ENCODE data around the gene MASP2. TPM values are rescaled to one million over a fixed set of nuclear protein-coding genes. Genes with fewer than 3 reads are reported as not detected.
A peak's percentile ranks its signal among the peaks of the same experiment; 100 is the strongest.

Gene MASP2
- total and polyA plus RNA-seq, 10 of the 15 experiments (the other 5 are each of a cell fraction or from before 2014, with no cell fraction given): 0.04 to 0.21 (median 0.06) TPM; not detected in 7

DNA sequence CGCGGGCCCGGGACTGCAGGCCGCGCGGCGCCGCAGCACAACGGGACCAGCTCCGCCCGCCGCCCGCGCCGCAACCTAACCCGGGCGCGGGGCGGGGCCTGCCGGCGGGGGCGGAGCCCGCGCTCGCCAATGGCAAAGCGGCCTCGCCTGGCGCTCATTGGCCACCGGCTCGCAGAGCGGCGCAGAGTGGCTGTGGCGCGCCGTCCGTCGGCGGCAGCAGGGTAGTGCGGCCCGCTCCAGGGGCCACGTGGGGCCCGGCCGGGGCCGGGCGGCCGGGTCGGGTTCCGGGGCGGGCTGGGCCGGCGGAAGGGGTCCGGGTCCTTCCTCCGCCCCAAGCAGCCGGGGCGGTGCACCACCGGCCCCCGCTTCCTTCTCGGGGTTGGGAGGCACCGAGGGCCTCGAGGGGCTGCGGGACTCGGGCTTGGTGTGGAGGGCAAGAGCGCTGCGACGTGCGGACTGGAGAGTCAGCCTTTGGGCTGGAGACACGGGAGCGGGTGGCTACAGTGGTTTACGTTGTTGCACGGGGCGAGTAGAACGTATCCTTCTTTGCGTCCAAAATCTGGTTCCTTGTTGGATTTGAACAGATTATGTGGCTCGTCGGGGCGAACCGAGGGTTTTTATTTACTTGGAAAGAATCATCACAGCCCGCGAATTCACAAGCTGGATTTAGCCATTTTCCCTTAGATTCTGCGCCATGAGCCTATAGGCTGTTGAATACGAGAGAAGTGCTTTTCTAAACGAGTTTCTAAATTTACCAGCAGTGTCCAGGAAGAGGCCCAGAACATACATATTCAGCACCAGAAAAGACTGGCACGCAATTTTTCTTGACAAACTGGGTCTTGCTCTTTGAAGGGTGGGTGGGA, 13.2 kb upstream of the MASP2 start, which contains the start of gene SRM (continued):
- TF ChIP-seq, protein P1, sequence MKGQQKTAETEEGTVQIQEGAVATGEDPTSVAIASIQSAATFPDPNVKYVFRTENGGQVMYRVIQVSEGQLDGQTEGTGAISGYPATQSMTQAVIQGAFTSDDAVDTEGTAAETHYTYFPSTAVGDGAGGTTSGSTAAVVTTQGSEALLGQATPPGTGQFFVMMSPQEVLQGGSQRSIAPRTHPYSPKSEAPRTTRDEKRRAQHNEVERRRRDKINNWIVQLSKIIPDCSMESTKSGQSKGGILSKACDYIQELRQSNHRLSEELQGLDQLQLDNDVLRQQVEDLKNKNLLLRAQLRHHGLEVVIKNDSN (IDR thresholded peaks at IDR 0.05; ENCODE audit: borderline replicate concordance, extremely low read length, insufficient read depth, low read depth, low read length): peak; percentile 85
- TF ChIP-seq NR2C1 (IDR thresholded peaks at IDR 0.05) (peak; percentile 66), NFYA (IDR thresholded peaks at IDR 0.05; ENCODE audit: borderline replicate concordance, low read depth, low read length) (no peak), CREM (IDR thresholded peaks at IDR 0.05; ENCODE audit: low read depth) (no peak), ETV6 (conservative IDR thresholded peaks at IDR 0.05 in 1 of 2, IDR thresholded peaks at IDR 0.05 in 1 of 2; ENCODE audit: borderline replicate concordance in 1 of 2, low read depth in 1 of 2) (no peak), STAT1 (conservative IDR thresholded peaks at IDR 0.05) (0 out of 2 replicates have a peak, but pooled peaks have one; percentile 33), SRF (IDR thresholded peaks at IDR 0.05; ENCODE audit: low read depth in 2 of 2, low read length in 2 of 2) (0 out of 4 replicates have a peak, but pooled peaks of 1 of the 2 experiments have one; percentile 23), RAD21 (IDR thresholded peaks at IDR 0.05; ENCODE audit: insufficient read depth, low read depth, low read length) (no peak), TCF7 (IDR thresholded peaks at IDR 0.05; ENCODE audit: borderline replicate concordance) (no peak), ZZZ3 (IDR thresholded peaks at IDR 0.05; ENCODE audit: control insufficient read depth, insufficient read length, low read depth) (no peak), HDAC6 (IDR thresholded peaks at IDR 0.05; ENCODE audit: unreplicated experiment) (no peak), MXI1 (IDR thresholded peaks at IDR 0.05; ENCODE audit: low read depth, low read length) (peak; percentile 99)
- TF ChIP-seq, protein P2, sequence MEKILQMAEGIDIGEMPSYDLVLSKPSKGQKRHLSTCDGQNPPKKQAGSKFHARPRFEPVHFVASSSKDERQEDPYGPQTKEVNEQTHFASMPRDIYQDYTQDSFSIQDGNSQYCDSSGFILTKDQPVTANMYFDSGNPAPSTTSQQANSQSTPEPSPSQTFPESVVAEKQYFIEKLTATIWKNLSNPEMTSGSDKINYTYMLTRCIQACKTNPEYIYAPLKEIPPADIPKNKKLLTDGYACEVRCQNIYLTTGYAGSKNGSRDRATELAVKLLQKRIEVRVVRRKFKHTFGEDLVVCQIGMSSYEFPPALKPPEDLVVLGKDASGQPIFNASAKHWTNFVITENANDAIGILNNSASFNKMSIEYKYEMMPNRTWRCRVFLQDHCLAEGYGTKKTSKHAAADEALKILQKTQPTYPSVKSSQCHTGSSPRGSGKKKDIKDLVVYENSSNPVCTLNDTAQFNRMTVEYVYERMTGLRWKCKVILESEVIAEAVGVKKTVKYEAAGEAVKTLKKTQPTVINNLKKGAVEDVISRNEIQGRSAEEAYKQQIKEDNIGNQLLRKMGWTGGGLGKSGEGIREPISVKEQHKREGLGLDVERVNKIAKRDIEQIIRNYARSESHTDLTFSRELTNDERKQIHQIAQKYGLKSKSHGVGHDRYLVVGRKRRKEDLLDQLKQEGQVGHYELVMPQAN (conservative IDR thresholded peaks at IDR 0.05): peak; percentile 98
- TF ChIP-seq, protein P3, sequence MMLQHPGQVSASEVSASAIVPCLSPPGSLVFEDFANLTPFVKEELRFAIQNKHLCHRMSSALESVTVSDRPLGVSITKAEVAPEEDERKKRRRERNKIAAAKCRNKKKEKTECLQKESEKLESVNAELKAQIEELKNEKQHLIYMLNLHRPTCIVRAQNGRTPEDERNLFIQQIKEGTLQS (IDR thresholded peaks at IDR 0.05; ENCODE audit: borderline replicate concordance, extremely low read depth, low read depth, low read length): no peak
- TF ChIP-seq, protein P4, sequence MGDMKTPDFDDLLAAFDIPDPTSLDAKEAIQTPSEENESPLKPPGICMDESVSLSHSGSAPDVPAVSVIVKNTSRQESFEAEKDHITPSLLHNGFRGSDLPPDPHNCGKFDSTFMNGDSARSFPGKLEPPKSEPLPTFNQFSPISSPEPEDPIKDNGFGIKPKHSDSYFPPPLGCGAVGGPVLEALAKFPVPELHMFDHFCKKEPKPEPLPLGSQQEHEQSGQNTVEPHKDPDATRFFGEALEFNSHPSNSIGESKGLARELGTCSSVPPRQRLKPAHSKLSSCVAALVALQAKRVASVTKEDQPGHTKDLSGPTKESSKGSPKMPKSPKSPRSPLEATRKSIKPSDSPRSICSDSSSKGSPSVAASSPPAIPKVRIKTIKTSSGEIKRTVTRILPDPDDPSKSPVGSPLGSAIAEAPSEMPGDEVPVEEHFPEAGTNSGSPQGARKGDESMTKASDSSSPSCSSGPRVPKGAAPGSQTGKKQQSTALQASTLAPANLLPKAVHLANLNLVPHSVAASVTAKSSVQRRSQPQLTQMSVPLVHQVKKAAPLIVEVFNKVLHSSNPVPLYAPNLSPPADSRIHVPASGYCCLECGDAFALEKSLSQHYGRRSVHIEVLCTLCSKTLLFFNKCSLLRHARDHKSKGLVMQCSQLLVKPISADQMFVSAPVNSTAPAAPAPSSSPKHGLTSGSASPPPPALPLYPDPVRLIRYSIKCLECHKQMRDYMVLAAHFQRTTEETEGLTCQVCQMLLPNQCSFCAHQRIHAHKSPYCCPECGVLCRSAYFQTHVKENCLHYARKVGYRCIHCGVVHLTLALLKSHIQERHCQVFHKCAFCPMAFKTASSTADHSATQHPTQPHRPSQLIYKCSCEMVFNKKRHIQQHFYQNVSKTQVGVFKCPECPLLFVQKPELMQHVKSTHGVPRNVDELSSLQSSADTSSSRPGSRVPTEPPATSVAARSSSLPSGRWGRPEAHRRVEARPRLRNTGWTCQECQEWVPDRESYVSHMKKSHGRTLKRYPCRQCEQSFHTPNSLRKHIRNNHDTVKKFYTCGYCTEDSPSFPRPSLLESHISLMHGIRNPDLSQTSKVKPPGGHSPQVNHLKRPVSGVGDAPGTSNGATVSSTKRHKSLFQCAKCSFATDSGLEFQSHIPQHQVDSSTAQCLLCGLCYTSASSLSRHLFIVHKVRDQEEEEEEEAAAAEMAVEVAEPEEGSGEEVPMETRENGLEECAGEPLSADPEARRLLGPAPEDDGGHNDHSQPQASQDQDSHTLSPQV (IDR thresholded peaks at IDR 0.05): no peak
- TF ChIP-seq, protein P5, sequence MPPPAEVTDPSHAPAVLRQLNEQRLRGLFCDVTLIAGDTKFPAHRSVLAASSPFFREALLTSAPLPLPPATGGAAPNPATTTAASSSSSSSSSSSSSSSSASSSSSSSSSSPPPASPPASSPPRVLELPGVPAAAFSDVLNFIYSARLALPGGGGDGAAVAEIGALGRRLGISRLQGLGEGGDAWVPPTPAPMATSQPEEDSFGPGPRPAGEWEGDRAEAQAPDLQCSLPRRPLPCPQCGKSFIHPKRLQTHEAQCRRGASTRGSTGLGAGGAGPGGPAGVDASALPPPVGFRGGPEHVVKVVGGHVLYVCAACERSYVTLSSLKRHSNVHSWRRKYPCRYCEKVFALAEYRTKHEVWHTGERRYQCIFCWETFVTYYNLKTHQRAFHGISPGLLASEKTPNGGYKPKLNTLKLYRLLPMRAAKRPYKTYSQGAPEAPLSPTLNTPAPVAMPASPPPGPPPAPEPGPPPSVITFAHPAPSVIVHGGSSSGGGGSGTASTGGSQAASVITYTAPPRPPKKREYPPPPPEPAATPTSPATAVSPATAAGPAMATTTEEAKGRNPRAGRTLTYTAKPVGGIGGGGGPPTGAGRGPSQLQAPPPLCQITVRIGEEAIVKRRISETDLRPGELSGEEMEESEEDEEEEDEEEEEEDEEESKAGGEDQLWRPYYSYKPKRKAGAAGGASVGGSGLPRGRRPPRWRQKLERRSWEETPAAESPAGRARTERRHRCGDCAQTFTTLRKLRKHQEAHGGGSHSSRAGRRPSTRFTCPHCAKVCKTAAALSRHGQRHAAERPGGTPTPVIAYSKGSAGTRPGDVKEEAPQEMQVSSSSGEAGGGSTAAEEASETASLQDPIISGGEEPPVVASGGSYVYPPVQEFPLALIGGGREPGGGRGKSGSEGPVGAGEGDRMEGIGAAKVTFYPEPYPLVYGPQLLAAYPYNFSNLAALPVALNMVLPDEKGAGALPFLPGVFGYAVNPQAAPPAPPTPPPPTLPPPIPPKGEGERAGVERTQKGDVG (CRISPR knock-in tag; IDR thresholded peaks at IDR 0.05): no peak

Measured in GM12878 (cell line).